ENCODE data around the gene SERINC5.
"Not testable (repeated sequence)": the region's sequence is repeated elsewhere in the genome, so short reads cannot be mapped to it uniquely, and the experiment has no call there.

Gene SERINC5

GRCh38 chr5:80195837-80196400 is 59.9 kb downstream of the SERINC5 start:
- DNase-seq (ENCODE audit: low read depth) = no peak

DNA sequence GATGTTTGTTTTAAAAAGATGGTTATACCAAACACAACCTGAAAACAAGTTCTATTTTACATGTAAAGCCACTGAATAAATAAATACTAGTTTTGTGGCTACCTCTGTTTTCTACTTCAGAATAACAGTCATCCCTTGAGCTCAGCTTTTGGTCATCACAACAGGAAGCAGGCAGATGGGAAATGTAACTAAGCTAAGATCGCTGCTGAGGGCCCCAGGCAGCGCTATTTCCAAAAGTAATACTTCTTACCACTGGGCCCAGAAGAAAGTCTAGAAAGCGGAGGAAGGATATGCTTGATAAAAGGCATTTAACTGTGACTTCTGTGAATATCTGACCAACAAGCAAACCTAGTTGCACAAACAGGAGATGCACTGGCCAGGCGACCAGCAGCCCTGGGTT is 61.4 kb downstream of the SERINC5 start:
- DNase-seq (ENCODE audit: low read depth) = no peak

GRCh38 chr5:80193401-80193800 is 62.4 kb downstream of the SERINC5 start:
- no peak for DNase-seq (ENCODE audit: low read depth)

DNA sequence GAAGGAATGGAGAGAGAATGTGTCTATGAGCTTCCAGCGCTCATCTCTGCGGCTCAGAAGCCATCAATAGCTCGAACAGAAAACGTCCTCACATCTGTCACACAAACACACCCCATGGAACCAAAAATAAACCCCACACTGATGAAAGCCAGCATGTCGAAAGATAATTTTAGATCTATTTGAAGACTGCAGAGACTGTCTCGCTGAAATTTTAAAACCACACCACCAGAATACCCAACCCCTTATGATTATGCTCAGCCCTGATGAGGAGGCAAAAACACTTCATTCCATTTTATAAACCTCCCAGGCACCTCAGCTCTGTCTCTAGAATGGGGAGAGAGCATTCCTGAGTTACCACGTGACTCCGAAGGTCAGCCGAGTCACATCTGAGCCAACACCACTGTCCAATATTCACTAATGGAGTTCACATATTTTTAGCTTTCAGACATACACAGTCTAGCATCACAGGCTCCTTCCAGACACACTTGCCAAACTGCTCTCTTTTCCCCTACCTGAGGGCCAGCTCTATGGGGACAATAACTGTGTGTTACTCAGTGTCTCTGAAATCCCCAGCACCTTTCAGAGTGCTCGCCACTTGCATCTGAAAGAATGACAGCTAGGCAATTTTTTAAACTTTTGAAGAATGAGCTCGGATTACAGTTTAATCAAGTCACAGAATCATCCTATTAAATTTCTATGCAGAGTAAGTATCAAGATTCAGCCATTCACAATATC is 63.2 kb downstream of the SERINC5 start:
- DNase-seq (ENCODE audit: low read depth) = no peak

DNA sequence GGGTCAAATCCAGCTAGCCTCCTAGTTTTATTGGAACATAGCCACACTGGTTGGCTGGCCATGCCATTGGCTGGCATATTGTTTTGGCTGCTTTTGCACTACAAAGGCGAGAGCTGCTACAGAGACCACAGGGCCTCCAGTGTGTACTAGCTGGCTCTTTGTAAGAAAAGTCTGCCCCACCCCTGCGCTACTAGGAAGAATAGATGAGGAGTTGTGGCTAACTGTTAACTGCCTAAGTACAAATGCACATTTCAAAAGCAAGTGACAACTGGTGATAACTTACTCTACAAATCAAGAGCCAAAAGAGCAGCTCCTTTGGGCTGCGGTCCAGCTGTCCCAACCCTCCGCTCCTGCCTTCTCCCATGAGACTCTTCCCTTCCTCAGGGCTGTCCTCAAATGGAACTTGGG is 63.9 kb downstream of the SERINC5 start:
- no peak for DNase-seq (ENCODE audit: low read depth)

GRCh38 chr5:80191397-80191796 is 64.5 kb downstream of the SERINC5 start:
- no peak for DNase-seq (ENCODE audit: low read depth)

DNA sequence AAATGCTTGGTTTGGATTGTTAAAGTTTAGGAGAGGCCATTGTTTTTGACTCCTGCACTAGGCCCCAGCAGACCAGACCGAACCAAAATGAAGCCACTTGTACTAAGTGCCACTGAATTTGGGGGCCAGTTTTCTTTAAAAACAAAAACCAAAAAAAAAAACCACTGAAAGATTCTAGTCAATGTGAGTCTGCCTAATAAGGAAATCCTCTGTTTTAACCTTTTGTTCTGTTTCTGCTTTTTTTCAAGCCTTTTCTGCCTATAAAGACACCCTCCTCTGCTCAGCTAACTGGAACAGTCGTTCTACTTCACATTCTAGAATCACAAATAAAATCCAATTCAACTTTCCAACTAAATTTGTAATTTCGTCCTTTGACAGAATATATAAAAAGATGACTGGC is 64.9 kb downstream of the SERINC5 start:
- no peak for DNase-seq (ENCODE audit: low read depth)

- no peak for DNase-seq (ENCODE audit: low read depth)
Measured at GRCh38 chr5:80189701-80190100, 66.1 kb downstream of the SERINC5 start.

GRCh38 chr5:80189201-80189600 is 66.6 kb downstream of the SERINC5 start:
- DNase-seq (ENCODE audit: low read depth) = no peak

DNA sequence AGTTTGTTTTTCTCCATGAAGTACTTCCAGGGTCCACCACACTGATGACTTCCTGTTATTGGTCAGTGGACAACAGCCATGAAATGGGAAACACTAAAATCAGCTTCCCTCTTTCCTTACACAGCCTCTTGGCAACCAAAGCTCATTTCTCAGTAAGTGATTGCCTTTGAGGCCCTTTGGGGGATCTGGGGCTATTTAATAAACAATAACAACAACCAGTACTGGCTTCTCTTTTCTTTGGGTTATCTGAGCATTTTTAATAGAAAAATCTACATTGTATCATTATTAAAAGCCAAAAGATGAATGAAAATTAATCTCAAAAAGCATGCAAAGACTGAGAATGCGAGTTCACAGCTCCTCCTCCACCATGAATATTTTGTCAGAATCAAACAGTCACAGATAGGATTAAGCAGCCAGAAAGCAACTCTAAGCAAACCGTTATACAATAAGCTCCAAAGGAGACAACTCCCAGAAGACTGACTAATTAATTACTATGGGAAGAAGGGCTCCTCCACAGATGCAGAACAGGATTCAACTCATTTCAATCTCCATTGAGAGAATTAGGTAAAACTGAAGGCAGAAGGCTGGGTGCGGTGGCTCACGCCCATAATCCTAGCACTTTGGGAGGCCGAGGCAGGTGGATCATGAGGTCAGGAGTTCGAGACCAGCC is 68.3 kb downstream of the SERINC5 start:
- no peak for DNase-seq (ENCODE audit: low read depth)

DNA sequence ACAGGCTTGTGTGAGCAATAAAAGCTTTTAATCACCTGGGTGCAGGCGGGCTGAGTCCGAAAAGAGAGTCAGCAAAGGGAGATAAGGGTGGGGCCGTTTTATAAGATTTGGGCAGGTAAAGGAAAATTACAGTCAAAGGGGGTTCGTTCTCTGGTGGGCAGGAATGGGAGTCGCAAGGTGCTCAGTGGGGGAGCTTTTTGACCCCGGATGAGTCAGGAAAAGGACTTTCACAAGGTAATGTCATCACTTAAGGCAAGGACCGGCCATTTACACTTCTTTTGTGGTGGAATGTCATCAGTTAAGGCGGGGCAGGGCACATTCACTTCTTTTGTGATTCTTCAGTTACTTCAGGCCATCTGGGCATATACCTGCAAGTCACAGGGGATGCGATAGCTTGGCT is 70.3 kb downstream of the SERINC5 start:
- DNase-seq (ENCODE audit: low read depth) = not testable (repeated sequence)

GRCh38 chr5:80185095-80185494 is 70.8 kb downstream of the SERINC5 start:
- DNase-seq (ENCODE audit: low read depth) = no peak

DNA sequence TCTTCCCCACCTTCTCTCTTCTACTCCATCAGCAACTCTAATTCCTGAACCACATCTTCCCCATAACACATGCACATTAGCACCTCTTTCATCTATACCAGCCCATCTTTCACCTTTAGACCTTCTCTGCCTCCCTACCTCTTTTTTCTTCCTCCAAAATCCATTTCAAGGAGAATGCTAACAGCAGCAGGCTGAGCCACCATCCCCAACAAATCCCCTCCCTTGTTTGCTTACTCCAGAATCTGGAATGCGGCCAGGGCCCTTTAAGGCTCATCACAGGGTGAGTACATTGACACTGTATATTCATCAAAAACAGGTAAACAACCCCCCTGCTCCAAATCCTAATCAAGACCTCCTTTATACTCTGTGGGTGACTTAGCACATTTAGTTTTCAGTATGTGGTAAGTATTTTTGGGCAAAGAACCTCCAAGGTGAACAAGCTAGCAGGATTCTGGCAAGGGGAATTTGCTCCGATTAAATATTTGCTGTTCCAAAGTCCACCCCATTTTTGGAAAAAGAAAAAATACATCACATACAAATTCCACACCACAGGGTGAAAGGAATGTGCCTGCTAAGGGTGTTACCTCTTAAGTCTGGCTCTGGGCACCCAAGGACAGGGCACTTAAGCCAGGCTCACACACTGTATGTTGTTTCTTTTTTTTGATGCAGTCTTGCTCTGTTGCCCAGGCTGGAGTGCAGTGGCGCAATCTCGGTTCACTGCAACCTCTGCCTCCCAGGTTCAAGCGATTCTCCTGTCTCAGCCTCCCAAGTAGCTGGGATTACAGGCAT is 71.4 kb downstream of the SERINC5 start:
- DNase-seq (ENCODE audit: low read depth) = no peak

DNA sequence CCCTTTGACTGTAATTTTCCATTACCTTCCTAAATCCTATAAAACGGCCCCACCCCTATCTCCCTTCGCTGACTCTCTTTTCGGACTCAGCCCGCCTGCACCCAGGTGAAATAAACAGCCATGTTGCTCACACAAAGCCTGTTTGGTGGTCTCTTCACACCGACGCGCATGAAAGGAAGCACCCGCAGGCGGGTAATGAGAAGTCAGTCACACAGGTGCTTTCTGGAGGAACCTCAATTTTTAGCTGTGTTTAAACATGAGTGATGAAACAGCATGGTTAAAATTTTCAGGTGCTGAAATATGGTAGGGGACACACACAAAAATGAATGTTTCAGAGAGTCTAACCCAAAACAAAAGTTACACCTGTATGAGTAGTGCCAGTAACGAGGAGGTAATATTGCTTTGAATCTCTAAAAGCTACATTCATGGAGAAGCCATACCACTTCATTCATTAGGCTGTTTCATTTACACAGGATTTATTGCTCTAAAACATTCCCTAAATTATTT is 72.1 kb downstream of the SERINC5 start:
- not testable (repeated sequence) for DNase-seq (ENCODE audit: low read depth)

- no peak for DNase-seq (ENCODE audit: low read depth)
Measured at GRCh38 chr5:80182809-80183580, 72.9 kb downstream of the SERINC5 start.

GRCh38 chr5:80181618-80182211 is 74.1 kb downstream of the SERINC5 start:
- no peak for DNase-seq (ENCODE audit: low read depth)

- no peak for DNase-seq (ENCODE audit: low read depth)
Measured at GRCh38 chr5:80177236-80177635, 78.6 kb downstream of the SERINC5 start.

- no peak for DNase-seq (ENCODE audit: low read depth)
Measured at GRCh38 chr5:80175337-80175736, 80.5 kb downstream of the SERINC5 start.

GRCh38 chr5:80174790-80175189 is 81.1 kb downstream of the SERINC5 start:
- DNase-seq (ENCODE audit: low read depth) = no peak

- no peak for DNase-seq (ENCODE audit: low read depth)
Measured at GRCh38 chr5:80172067-80172695, 83.7 kb downstream of the SERINC5 start.

- DNase-seq (ENCODE audit: low read depth) = no peak
Measured at GRCh38 chr5:80170117-80170535, 85.7 kb downstream of the SERINC5 start.
